Esophagus muscularis mucosa (tissue), 3 donors: ENCODE results near the gene DAZAP2.
"Not testable (repeated sequence)": the region's sequence is repeated elsewhere in the genome, so short reads cannot be mapped to it uniquely, and the experiment has no call there.

Experiments used
- CTCF ChIP-seq, 3 experiments: fragments of 200-600 bp in 2 of 3; fragments of 450-650 bp in 1 of 3; sonication (generic) in 2 of 3; IDR thresholded peaks; one replicate each; pipeline ENCODE4 v1.5.1; 2017 to 2019; ENCODE audit warnings: antibody characterized with exemption in 3 of 3, mild to moderate bottlenecking in 2 of 3, moderate library complexity in 1 of 3
- POLR2A ChIP-seq: fragments of 450-650 bp; IDR thresholded peaks from one replicate; pipeline ENCODE4 v1.6.1; 2017; ENCODE audit warnings: antibody characterized with exemption, moderate library complexity, mild to moderate bottlenecking, low read depth

- not testable (repeated sequence) for TF ChIP-seq CTCF (IDR thresholded peaks at IDR 0.05); POLR2A
Measured at GRCh38 chr12:51227112-51227511, 11.5 kb upstream of the DAZAP2 start.
